Neural progenitor cell (in vitro differentiated cells): ENCODE data around the gene HS3ST5. TPM values are rescaled to one million over a fixed set of nuclear protein-coding genes. Genes with fewer than 3 reads are reported as not detected.

Experiments
- DNase-seq: peaks from one replicate; pipeline ENCODE4 v3.0.0-alpha.2; 2016; ENCODE audit warnings: low spot score
- H2AFZ ChIP-seq: fragments of 200-600 bp; sonication (generic); replicated peaks from 2 replicates; pipeline ENCODE4 v1.6.1; 2016; ENCODE audit warnings: antibody characterized with exemption
- H3F3A ChIP-seq: fragments of 200-600 bp; sonication (generic); 2 replicates; pipeline ENCODE4 v1.6.1; 2016; ENCODE audit warnings: antibody characterized with exemption, low read depth
- H3K27ac ChIP-seq: fragments of 200-600 bp; sonication (generic); 2 replicates; pipeline ENCODE4 v1.5.1; 2016; ENCODE audit warnings: mild to moderate bottlenecking
- H3K27me3 ChIP-seq: fragments of 200-600 bp; sonication (generic); 2 replicates; pipeline ENCODE4 v1.6.1; 2016; ENCODE audit warnings: mild to moderate bottlenecking, moderate library complexity
- H3K36me3 ChIP-seq: fragments of 200-600 bp; sonication (generic); 2 replicates; pipeline ENCODE4 v1.5.1; 2016
- H3K4me1 ChIP-seq: fragments of 200-600 bp; sonication (generic); 2 replicates; pipeline ENCODE4 v1.6.1; 2016; ENCODE audit warnings: mixed run types
- H3K4me2 ChIP-seq: fragments of 200-600 bp; sonication (generic); 2 replicates; pipeline ENCODE4 v1.6.1; 2016
- H3K4me3 ChIP-seq: fragments of 200-600 bp; sonication (generic); 2 replicates; pipeline ENCODE4 v1.5.1; 2016
- H3K79me2 ChIP-seq: fragments of 200-600 bp; sonication (generic); 2 replicates; pipeline ENCODE4 v1.6.1; 2016; ENCODE audit warnings: low read depth
- H3K9ac ChIP-seq: fragments of 200-600 bp; sonication (generic); 2 replicates; pipeline ENCODE4 v1.6.1; 2016
- H3K9me3 ChIP-seq: fragments of 200-600 bp; sonication (generic); 2 replicates; pipeline ENCODE4 v1.5.1; 2016; ENCODE audit warnings: low read depth
- H4K20me1 ChIP-seq: fragments of 200-600 bp; sonication (generic); 2 replicates; pipeline ENCODE4 v1.6.1; 2016; ENCODE audit warnings: low read depth
- H3K27ac Mint-ChIP-seq: 3 replicates; pipeline ENCODE4 v1.8.0; 2021; ENCODE audit warnings: mixed read lengths
- H3K27me3 Mint-ChIP-seq: 2 replicates; pipeline ENCODE4 v1.8.0; 2022; ENCODE audit warnings: low read depth, mild to moderate bottlenecking, inconsistent platforms, moderate library complexity, mixed read lengths; ENCODE audit not compliant: insufficient read depth
- H3K36me3 Mint-ChIP-seq: 3 replicates; pipeline ENCODE4 v1.8.0; 2021; ENCODE audit warnings: mixed read lengths
- H3K4me1 Mint-ChIP-seq: 3 replicates; pipeline ENCODE4 v1.8.0; 2021; ENCODE audit warnings: mixed read lengths
- H3K4me3 Mint-ChIP-seq: 3 replicates; pipeline ENCODE4 v1.8.0; 2021; ENCODE audit warnings: mild to moderate bottlenecking, moderate library complexity, mixed read lengths
- H3K9me3 Mint-ChIP-seq: 3 replicates; pipeline ENCODE4 v1.8.0; 2020; ENCODE audit warnings: mixed read lengths
- EZH2 ChIP-seq: fragments of 200-600 bp; sonication (generic); IDR thresholded peaks from 2 replicates; pipeline ENCODE4 v1.6.1; 2017; ENCODE audit warnings: antibody characterized with exemption, mild to moderate bottlenecking, moderate library complexity
- EZH2phosphoT487 ChIP-seq: fragments of 200-600 bp; sonication (generic); IDR thresholded peaks from 2 replicates; pipeline ENCODE4 v1.6.1; 2017; ENCODE audit warnings: antibody characterized with exemption
- total RNA-seq: library from RNA; depleted of rRNA; stranded (reverse); fragments of >200 nt; gene quantifications from 2 replicates; pipeline ENCODE4 v1.2.3, GENCODE V29; 2015; ENCODE audit warnings: low replicate concordance
- TF ChIP-seq, protein P1 (sequence below): fragments of 200-600 bp; sonication (generic); IDR thresholded peaks from 2 replicates; pipeline ENCODE4 v1.5.1; 2017; ENCODE audit warnings: antibody characterized with exemption, mild to moderate bottlenecking

The HS3ST5 gene
- total RNA-seq, 1 donor from 2014 or later, result 0.34 TPM

DNA sequence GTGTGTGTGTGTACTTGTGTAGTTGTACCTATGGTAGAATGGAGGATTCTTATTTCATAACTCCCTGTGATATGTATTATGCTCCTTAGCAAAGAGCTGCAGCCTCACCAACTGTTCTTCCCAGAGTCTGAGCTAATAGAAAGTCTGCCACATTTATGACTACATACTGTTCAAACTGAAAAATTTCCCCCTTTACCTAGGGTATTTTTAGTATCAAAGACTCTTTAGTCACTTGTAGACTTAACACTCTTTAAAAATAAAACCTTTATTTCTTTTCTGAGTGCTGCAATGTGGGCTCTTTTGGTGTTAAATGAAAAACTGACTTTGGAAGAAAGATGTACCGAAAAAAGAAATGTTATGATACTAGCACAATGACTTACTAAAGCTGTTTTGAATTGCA, 39.6 kb upstream of the HS3ST5 start:
- H3K27ac Mint-ChIP-seq, result no peak overlapping the region
- no peaks in the 10 kb centered on the region for H3K79me2 ChIP-seq
- H3K4me3 Mint-ChIP-seq, result no peak overlapping the region
- H3K4me2 ChIP-seq, result no peak overlapping the region
- H3K36me3 Mint-ChIP-seq, result no peaks in the 10 kb centered on the region
- no peaks in the 10 kb centered on the region for H4K20me1 ChIP-seq
- H3K27me3 Mint-ChIP-seq, result no peaks in the 10 kb centered on the region
- DNase-seq, result no peak
- H3K9me3 ChIP-seq, result no peaks in the 10 kb centered on the region
- H3K4me3 ChIP-seq, result no peak overlapping the region
- H3K9ac ChIP-seq, result no peak overlapping the region
- no peaks in the 10 kb centered on the region for H3K9me3 Mint-ChIP-seq
- TF ChIP-seq EZH2phosphoT487, result no peak
- TF ChIP-seq, protein P1, sequence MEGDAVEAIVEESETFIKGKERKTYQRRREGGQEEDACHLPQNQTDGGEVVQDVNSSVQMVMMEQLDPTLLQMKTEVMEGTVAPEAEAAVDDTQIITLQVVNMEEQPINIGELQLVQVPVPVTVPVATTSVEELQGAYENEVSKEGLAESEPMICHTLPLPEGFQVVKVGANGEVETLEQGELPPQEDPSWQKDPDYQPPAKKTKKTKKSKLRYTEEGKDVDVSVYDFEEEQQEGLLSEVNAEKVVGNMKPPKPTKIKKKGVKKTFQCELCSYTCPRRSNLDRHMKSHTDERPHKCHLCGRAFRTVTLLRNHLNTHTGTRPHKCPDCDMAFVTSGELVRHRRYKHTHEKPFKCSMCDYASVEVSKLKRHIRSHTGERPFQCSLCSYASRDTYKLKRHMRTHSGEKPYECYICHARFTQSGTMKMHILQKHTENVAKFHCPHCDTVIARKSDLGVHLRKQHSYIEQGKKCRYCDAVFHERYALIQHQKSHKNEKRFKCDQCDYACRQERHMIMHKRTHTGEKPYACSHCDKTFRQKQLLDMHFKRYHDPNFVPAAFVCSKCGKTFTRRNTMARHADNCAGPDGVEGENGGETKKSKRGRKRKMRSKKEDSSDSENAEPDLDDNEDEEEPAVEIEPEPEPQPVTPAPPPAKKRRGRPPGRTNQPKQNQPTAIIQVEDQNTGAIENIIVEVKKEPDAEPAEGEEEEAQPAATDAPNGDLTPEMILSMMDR, result no peak
- TF ChIP-seq EZH2, result no peak
- no peaks in the 10 kb centered on the region for H3K4me1 Mint-ChIP-seq
- H3K27ac ChIP-seq, result no peak overlapping the region
- H3K36me3 ChIP-seq, result no peaks in the 10 kb centered on the region
- peaks cover 11% of the 10 kb centered on the region for H3F3A ChIP-seq
- H3K27me3 ChIP-seq, result no peaks in the 10 kb centered on the region
- peaks cover 24% of the 10 kb centered on the region for H3K4me1 ChIP-seq
- no peak overlapping the region for H2AFZ ChIP-seq

DNA sequence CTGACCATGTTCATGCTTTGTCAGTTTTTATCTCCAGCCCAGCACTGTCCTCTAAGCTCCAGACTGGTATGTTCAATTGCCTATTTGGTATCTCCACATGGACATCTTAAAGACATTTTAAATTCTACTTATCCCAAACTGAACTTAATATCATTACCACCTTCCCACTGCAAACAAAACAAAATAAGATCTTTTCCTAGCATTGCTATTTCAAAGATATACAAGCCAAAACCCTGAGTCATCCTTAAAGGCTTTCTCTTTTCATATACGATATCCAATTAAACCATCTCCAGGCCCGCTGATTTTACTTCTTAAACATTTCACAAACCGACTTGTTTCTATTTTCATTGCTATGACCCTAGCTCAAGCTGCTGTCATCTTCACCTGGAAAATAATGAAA, 35.1 kb upstream of the HS3ST5 start:
- H4K20me1 ChIP-seq, result no peaks in the 10 kb centered on the region
- H3K4me1 Mint-ChIP-seq, result peaks cover 2% of the 10 kb centered on the region
- H2AFZ ChIP-seq, result no peak overlapping the region
- H3K79me2 ChIP-seq, result no peaks in the 10 kb centered on the region
- peaks cover 7% of the 10 kb centered on the region for H3K4me1 ChIP-seq
- DNase-seq, result no peak
- no peak overlapping the region for H3K9ac ChIP-seq
- H3K4me3 Mint-ChIP-seq, result no peak overlapping the region
- H3F3A ChIP-seq, result no peaks in the 10 kb centered on the region
- H3K27ac ChIP-seq, result no peak overlapping the region
- H3K36me3 ChIP-seq, result no peaks in the 10 kb centered on the region
- H3K9me3 ChIP-seq, result no peaks in the 10 kb centered on the region
- TF ChIP-seq EZH2phosphoT487 (no peak), EZH2 (no peak)
- TF ChIP-seq, protein P1, result no peak
- no peaks in the 10 kb centered on the region for H3K27me3 ChIP-seq
- H3K4me2 ChIP-seq, result no peak overlapping the region
- no peaks in the 10 kb centered on the region for H3K36me3 Mint-ChIP-seq
- H3K9me3 Mint-ChIP-seq, result no peaks in the 10 kb centered on the region
- H3K27ac Mint-ChIP-seq, result no peak overlapping the region
- no peaks in the 10 kb centered on the region for H3K27me3 Mint-ChIP-seq
- no peak overlapping the region for H3K4me3 ChIP-seq

DNA sequence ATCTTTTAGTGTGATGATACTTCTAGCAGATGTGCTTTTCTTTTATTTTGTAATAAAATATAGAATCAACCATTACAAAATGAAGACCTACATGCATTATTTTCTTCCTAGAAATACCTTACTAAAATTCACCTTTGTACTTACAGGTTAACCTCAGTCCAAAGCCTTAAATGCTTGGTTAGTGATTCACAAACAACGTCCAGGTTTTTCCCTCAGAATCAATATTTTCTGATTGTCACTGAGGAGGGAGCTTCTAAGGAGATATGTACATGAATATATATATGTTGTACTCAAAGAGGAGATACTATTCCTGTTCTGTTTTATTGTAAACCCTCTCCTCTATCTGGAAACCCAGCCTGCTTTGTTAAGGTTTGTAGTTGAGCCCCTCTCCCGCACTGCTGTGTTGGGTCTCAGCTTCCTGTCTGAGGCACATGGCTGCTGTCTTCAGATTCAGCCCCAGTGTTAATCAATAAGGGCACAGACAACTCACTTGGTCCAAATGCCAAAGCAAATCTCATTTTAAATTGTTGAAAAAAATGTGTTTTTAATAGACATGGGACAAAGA, 33.9 kb upstream of the HS3ST5 start:
- no peaks in the 10 kb centered on the region for H3K79me2 ChIP-seq
- H3K4me1 ChIP-seq, result peaks cover 7% of the 10 kb centered on the region
- H3K4me3 ChIP-seq, result no peak overlapping the region
- Mint-ChIP-seq H3K27ac (no peak overlapping the region), H3K9me3 (no peaks in the 10 kb centered on the region), H3K36me3 (no peaks in the 10 kb centered on the region), H3K4me3 (no peak overlapping the region), H3K27me3 (no peaks in the 10 kb centered on the region), H3K4me1 (peaks cover 2% of the 10 kb centered on the region)
- H3K9me3 ChIP-seq, result no peaks in the 10 kb centered on the region
- no peak overlapping the region for H3K27ac ChIP-seq
- H2AFZ ChIP-seq, result peak overlapping the region; percentile 97
- DNase-seq, result peak; percentile 12
- H4K20me1 ChIP-seq, result no peaks in the 10 kb centered on the region
- no peak for TF ChIP-seq EZH2
- TF ChIP-seq EZH2phosphoT487, result no peak
- TF ChIP-seq, protein P1, result no peak
- H3K4me2 ChIP-seq, result no peak overlapping the region
- no peaks in the 10 kb centered on the region for H3K36me3 ChIP-seq
- H3K9ac ChIP-seq, result no peak overlapping the region
- no peaks in the 10 kb centered on the region for H3K27me3 ChIP-seq
- H3F3A ChIP-seq, result no peaks in the 10 kb centered on the region
